Measurements from ENCODE around the gene LY6G5C.

DNA sequence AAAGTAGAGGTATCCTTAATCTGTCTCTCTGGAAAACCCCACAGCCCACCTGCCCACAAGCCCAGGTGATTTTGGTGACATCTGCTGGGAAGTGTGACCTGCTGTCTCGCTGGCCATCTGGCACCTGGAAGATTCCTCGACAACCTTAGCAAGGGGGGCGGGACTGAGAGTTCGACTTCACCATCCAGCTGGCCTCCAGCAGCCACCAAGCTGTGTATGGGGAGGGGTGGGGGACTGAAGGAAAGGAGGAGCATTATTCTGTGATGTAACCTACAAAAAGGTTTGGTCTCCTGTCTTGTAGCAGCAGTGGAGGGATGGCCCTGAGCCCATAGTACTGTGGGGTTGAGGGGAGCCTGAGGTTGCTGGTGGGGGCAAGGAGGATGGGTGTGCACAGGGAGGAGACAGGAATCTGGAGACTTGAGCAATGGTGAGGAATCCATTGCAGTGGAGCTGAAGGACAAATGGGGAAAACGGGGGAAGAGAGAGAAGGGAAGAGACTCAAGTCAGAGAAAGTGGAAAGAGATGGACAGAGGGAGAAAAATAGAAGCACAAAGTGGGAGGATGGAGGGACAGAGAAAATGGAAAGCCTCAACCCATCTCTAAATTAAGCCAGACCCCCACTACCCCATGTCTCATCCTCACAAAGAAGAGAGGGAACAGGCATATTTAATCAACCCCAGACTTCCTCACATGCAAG is 29.8 kb upstream of the LY6G5C start:
- TF ChIP-seq, protein P1, sequence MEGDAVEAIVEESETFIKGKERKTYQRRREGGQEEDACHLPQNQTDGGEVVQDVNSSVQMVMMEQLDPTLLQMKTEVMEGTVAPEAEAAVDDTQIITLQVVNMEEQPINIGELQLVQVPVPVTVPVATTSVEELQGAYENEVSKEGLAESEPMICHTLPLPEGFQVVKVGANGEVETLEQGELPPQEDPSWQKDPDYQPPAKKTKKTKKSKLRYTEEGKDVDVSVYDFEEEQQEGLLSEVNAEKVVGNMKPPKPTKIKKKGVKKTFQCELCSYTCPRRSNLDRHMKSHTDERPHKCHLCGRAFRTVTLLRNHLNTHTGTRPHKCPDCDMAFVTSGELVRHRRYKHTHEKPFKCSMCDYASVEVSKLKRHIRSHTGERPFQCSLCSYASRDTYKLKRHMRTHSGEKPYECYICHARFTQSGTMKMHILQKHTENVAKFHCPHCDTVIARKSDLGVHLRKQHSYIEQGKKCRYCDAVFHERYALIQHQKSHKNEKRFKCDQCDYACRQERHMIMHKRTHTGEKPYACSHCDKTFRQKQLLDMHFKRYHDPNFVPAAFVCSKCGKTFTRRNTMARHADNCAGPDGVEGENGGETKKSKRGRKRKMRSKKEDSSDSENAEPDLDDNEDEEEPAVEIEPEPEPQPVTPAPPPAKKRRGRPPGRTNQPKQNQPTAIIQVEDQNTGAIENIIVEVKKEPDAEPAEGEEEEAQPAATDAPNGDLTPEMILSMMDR (IDR thresholded peaks at IDR 0.05 in 8 of 11, conservative IDR thresholded peaks at IDR 0.05 in 3 of 11), result no peak
- TF ChIP-seq POLR2AphosphoS5 (IDR thresholded peaks at IDR 0.05) (no peak), POLR2A (IDR thresholded peaks at IDR 0.05) (no peak)

Data from spleen (tissue), 7 donors.